EL (cell line): Measurements from ENCODE around the gene TMEM266.

Experiments
- DNase-seq: peaks from one replicate; pipeline ENCODE4 v3.0.0-alpha.2; 2016

The TMEM266 gene

GRCh38 chr15:76138436-76138835 lies 78.7 kb downstream of the TMEM266 start:
- DNase-seq: no peak

GRCh38 chr15:76139368-76140073 lies 79.7 kb downstream of the TMEM266 start:
- peak; percentile 74 for DNase-seq

- DNase-seq: no peak
Measured at GRCh38 chr15:76140074-76140464, 80.3 kb downstream of the TMEM266 start.

GRCh38 chr15:76146812-76147211 lies 87.0 kb downstream of the TMEM266 start:
- DNase-seq: no peak

GRCh38 chr15:76147906-76148570 lies 88.3 kb downstream of the TMEM266 start:
- DNase-seq: peak; percentile 44

GRCh38 chr15:76149291-76149915 lies 89.6 kb downstream of the TMEM266 start:
- peak; percentile 68 for DNase-seq

- DNase-seq: no peak
Measured at GRCh38 chr15:76150513-76150912, 90.7 kb downstream of the TMEM266 start.

GRCh38 chr15:76150971-76151598 lies 91.3 kb downstream of the TMEM266 start:
- DNase-seq: peak; percentile 91

- DNase-seq: no peak
Measured at GRCh38 chr15:76151599-76151974, 91.8 kb downstream of the TMEM266 start.

GRCh38 chr15:76152197-76152596 lies 92.4 kb downstream of the TMEM266 start:
- DNase-seq: no peak

GRCh38 chr15:76153241-76154197 lies 93.7 kb downstream of the TMEM266 start:
- DNase-seq: no peak

GRCh38 chr15:76155731-76156130 lies 95.9 kb downstream of the TMEM266 start:
- DNase-seq: peak; percentile 74

- DNase-seq: no peak
Measured at GRCh38 chr15:76158226-76158625, 98.4 kb downstream of the TMEM266 start.

- no peak for DNase-seq
Measured at GRCh38 chr15:76158815-76159214, 99.0 kb downstream of the TMEM266 start.

GRCh38 chr15:76159282-76159681 lies 99.5 kb downstream of the TMEM266 start:
- no peak for DNase-seq

- no peak for DNase-seq
Measured at GRCh38 chr15:76160426-76161152, 100.8 kb downstream of the TMEM266 start.

GRCh38 chr15:76161153-76162035 lies 101.6 kb downstream of the TMEM266 start:
- DNase-seq: no peak

GRCh38 chr15:76162036-76162398 lies 102.2 kb downstream of the TMEM266 start:
- DNase-seq: no peak

- no peak for DNase-seq
Measured at GRCh38 chr15:76162784-76163456, 103.1 kb downstream of the TMEM266 start.
